Measurements from ENCODE around the gene SHE. TPM values are rescaled to one million over a fixed set of nuclear protein-coding genes. Genes with fewer than 3 reads are reported as not detected.

SHE gene
- total RNA-seq, 4 donors from 2014 or later = 15.6 to 77.9 (median 25.4) TPM

GRCh38 chr1:154460695-154461260 lies 41.4 kb downstream of the SHE start:
- no peak for DNase-seq (ENCODE audit: low spot score)
- no peak for TF ChIP-seq CTCF (IDR thresholded peaks at IDR 0.05)
- no peak for ATAC-seq (ENCODE audit: low FRiP score)

- ATAC-seq (ENCODE audit: low FRiP score) (no peak), DNase-seq (ENCODE audit: low spot score) (no peak)
- no peak for TF ChIP-seq CTCF (IDR thresholded peaks at IDR 0.05)
These were observed 43.1 kb downstream of the SHE start for GRCh38 chr1:154459080-154459479.

GRCh38 chr1:154456631-154457030 lies 45.6 kb downstream of the SHE start:
- no peak for TF ChIP-seq CTCF (IDR thresholded peaks at IDR 0.05)
- no peak for DNase-seq (ENCODE audit: low spot score)
- ATAC-seq (ENCODE audit: low FRiP score) = no peak

GRCh38 chr1:154454386-154455120 lies 47.7 kb downstream of the SHE start:
- ATAC-seq (ENCODE audit: low FRiP score) (no peak), DNase-seq (ENCODE audit: low spot score) (no peak)
- TF ChIP-seq CTCF (IDR thresholded peaks at IDR 0.05) = no peak

- DNase-seq (ENCODE audit: low spot score) = no peak
- TF ChIP-seq CTCF (IDR thresholded peaks at IDR 0.05) = no peak
- ATAC-seq (ENCODE audit: low FRiP score) = no peak
These were observed 48.4 kb downstream of the SHE start for GRCh38 chr1:154453574-154454352.

GRCh38 chr1:154453161-154453560 lies 49.1 kb downstream of the SHE start:
- DNase-seq (ENCODE audit: low spot score) (no peak), ATAC-seq (ENCODE audit: low FRiP score) (no peak)
- no peak for TF ChIP-seq CTCF (IDR thresholded peaks at IDR 0.05)

All from omental fat pad (tissue), 4 donors.